Stimulated activated CD4-positive, alpha-beta T cell treated with anti-CD3 and anti-CD28 coated beads, Interleukin-2, amount 100 ng/mL, for 48 hours (primary cell): ENCODE measurements around the gene AIP.
"Not testable (repeated sequence)": the region's sequence is repeated elsewhere in the genome, so short reads cannot be mapped to it uniquely, and the experiment has no call there.

Experiments
- DNase-seq, 2 donors: peaks; one replicate each; pipeline ENCODE4 v3.0.0-alpha.2; 2020

Gene AIP

DNA sequence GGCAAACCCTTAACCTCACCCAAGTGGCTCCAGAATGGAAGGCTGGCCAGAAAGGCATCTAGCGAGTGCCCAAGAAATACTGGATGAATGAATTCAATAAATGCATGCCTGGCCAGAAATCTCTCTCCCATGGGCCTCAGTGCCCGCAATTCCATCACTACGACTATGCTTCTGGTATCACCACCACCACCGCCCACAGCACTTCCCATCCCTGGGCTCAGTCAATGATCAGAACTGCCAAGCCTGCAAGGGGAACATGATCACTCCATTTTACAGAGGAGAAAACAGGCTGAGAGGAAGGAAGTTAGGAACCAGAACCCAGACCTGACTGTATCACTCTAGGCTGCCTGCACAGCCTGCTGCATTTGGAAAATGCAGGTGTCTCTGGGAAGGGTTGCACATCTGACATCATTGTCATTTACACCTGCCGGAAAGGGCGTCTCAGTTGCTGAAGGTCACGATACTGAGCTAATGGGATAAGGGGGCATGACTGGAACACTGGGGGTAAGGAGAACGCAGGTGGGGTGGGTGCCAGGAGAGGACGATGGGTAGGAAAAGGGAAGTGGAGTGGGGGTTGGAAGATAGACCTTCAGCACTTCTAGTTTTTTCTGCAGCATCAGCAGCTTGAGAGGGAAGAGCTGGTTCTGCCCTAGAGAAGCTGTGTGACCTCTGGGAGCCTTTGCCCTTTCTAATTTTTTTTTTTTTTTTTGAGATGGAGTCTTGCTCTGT, 33.5 kb upstream of the AIP start:
- no peak for DNase-seq

DNA sequence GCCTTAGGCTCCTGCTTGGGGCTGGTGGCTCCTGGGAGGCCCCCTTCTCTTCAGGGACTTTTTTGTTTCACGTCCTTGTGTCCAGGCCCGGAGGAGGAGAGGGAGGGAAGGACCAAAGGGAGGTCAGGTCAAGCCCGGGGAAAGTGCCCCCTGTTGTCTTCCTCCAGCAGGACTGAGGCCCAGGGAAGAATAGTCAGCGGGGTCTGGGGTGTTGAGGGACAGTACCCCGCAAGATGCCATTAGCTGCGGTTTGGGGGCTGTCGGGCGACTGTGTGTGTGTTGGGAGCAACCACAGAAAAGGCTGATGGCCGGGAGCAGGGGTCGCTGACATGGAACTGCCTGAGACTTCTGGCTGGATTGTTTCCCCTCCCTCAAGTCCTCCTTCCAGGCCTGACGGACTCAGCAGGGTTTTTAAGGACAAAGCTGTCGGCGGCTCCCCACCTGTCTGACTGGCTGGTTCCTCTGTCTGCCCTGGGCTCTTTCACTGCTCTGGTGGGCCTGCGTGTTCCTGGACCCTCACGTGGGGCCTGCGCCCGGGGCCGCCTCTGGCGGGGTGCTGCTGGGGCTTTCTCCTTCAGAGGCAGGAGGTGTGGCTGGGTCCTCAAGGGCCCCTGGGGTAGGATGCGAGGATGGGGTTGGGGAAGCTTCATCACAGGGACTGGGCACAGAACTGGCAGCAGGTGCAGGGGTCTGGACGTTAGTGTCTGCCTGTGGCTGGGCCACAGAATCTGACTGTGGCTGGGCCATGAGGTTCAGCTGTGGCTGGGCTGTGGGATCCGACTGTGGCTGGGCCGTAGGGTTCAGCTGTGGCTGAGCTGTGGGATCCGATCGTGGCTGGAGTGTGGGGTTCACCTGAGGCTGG, 31.8 kb upstream of the AIP start:
- no peak for DNase-seq

DNA sequence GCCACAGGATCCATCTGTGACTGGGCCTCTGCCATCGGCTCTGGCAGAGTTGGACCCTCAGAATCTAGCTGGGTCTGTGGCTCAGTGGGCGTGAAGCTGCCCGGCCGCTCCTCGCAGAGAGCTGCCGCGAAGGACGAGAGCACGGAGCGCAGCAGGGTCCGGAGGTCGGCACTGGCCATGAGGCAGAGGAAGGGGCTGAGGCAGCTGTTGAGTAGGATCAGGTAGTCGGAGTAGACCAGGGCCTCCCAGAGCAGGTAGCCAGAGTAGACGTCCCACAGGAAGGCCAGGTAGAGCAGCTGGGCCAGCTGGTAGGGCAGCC, 31.2 kb upstream of the AIP start:
- DNase-seq: no peak

DNA sequence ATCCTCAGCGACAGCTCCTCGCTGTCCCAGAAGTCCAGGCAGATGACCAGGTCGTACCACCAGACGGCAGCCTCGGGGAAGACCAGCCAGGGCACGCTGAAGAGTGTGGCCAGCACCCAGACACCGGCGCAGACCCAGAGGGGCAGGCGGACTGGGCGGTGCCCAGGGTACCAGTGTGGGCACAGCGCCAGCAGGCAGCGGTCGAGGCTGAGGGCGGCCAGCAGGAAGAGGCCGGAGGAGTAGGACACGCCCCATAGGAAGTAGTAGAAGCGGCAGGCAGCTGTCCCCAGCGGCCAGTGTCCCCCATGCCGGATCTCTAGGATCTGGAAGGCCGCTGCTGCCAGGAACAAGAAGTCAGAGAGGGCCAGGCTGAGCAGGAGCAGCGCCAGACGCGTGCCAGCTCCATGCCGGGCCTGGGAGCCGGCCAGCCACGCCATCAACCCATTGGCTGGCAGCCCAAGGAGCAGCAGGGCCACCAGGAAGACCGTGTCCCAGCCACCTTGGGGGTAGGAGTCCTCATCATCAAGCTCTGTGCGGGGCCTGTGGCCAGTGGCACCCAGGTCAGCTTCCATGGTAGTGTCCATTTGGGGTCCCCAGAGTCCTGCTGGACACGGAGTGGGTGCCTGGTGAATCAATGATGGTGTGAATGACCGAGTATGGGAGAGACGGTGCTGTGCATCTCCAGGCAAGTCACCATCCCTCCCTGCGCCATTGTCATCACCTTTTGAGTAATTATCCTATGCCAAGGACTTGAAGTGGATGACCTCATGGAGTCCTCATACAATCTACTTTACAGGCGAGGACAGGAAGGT, 30.5 kb upstream of the AIP start, which contains the start of gene GPR152:
GPR152 (minus strand) TSS at position 589 of the 812 bp plus-strand sequence; CDS start at position 584, 5 bp downstream.
- no peak for DNase-seq

DNA sequence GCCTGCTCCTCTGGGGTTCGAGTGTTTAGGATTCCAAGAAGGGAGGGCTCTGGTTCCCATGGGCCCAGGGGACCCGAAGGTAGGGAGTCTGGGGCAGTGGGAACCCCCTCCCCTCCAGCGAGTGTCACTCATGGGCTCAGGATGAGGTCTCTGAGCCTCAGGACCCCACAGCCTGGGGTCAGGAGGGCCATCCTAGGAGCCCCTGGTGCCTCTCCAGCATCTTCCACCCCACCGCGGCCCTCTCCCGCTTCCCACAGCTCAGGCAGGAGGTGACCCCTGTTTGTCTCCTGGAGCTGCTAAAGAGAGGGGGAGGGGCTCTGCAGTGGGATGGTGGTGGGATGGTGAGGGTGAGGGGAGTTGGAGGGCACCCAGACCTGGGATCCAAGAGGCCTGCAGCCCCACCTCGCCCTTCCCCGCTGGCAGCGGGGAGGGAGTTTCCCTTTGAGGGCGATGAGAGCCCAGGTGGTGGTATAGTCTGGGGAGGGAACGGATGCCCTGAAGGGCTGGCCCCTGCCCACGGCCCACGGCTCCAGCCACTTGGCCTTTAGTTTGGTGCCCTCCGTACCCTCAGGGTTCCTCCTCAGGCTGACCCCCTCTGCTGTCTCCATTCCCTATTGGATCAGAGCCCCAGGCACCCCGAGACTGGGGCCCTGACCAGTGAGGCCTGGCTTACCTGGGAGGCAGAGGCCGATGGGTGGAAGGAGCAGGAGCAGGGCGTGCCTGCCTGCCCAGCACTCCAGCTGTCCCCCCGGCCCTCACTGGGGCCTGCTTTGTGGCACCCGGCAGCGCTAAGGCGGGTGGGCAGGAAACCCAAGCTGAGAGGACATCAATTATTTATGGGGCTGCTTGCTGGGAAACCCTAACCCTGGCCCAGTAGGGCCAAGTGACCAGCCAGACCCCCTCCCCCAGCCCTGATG, 28.8 kb upstream of the AIP start:
- no peak for DNase-seq

DNA sequence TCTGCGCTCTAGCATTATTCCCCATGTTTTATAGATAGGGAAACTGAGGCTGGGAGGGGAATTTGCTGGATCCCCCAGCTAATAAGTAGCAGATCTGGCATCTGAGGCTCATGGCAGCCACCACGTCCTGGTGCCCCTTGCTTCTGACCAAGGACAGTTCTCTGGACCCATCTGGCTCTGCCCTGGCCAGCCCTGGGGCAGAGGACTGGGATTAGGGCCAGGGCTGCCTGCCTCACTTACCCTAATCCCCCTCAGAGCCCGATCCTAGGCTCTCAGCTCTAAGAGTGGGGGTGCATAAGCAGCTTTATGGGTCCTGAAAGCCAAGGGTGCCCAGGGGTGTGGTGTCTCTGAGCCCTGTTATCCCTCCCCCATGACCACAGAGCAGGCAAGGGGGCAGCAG, 27.8 kb upstream of the AIP start, which contains the start of gene CABP4:
CABP4 (plus strand) TSS at position 301 of the 400 bp plus-strand sequence; CDS start at position 371, 70 bp downstream.
- DNase-seq: no peak

DNA sequence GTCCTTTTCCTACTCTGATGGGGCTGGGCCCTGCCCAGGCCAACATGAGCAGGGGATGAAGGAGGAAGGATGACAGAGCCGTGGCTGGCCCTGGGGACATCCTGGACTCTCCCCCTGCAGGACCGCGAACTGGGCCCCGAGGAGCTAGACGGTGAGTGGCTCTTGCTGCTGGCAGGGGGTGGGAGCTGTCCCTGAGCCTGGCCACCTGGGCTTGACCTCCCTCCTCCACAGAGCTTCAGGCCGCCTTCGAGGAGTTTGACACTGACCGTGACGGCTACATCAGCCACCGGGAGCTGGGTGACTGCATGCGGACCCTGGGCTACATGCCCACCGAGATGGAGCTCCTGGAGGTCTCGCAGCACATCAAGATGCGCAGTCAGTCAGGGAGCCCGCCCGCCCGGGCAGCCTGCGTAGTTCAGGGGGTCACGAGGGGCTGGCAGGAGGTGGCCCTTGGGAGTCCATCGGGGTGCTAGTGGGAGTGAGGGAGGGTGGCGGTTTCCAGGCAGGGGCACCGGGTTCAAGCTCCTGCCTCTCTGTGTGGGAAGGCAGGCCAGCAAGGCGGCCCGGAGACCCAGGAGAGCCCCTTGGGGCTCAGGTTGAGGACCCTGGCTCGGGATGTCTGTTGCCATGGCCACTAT, 26.6 kb upstream of the AIP start:
- no peak for DNase-seq

DNA sequence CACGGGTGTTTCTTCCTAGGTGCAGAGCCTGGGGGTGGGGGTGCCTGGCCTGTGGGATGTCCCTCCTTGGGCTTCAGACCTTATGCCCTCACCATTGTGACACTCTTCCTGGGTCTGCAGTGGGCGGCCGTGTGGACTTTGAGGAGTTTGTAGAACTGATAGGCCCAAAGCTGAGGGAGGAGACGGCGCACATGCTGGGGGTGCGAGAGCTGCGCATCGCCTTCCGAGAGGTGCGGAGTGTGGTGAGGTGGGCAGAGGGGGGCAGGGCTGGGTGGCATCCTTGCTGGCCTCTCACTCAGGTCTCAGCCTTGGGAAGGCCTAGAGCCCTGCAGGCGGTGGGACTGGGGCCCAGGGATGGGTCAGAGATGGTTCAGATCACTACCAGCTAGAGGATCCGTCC, 25.4 kb upstream of the AIP start:
- DNase-seq: no peak

DNA sequence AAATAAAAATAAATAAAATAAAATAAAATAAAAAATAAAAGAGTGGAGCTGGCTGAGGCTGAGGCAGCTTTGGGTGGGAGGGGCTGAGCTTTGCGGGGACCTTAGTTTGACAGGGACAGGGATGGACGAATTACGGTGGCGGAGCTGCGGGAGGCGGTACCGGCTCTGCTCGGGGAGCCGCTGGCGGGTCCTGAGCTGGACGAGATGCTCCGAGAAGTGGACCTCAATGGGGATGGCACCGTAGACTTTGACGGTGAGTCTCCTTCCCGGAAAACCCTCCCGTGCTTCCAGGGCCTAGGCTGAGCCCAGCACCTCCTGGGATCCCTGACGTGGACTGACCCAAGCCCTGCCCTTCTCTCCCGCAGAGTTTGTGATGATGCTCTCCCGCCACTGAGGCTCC, 24.6 kb upstream of the AIP start:
- DNase-seq: no peak

DNA sequence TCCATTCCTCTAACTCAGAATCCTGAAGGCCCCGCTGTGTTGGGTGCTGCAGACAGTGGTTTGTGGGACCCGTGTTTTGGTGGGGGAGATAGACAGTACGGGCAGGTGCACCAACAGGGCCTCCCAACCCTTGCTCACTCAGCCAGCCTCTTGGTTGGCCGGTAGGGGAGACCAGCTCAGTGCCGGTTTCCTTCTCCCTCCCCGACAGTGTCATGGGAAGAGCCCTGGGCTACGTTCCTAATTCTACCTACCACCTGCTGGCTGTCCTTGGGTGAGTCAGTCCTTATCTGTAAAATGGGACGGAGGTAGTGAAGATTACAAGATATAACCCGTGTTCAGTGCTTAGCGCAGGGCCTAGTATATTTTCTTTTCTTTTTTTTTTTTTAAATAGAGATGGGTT, 19.6 kb upstream of the AIP start:
- DNase-seq: no peak

DNA sequence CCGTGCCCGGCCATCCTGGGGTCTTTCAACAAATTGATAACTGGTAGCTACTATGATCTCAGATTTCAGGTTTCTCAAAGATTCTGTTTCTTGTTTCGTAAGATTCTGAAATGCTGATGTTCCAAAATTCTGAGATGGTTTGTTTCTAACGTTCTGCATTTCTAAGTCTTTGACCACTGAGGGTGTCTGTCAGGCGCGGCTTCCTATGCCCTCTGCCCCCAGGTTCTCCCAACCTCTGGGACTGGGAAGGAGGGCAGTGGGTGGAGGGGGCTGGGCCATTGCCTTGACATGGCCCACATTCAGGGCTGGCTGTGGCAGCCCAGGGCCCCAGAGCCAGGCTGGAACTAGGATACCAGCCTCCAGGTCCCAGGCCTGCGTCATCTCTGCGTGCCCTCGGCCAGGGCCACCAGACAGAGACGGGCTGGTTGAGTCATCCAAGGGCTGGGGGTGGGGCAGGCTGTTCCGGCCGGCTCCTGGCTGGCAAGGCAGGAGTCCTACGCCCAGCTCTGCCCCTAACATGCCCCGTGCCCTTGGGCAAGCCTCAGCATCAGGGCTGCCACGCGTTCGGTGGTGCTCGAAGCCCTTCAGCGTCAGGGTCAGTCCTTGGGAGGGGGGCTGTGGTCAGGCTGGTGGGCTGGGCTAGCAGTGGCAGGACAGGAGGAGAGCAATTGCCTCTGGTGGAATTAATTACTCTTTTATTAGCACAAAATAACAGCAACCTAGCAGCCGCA, 19.0 kb upstream of the AIP start:
- no peak for DNase-seq

DNA sequence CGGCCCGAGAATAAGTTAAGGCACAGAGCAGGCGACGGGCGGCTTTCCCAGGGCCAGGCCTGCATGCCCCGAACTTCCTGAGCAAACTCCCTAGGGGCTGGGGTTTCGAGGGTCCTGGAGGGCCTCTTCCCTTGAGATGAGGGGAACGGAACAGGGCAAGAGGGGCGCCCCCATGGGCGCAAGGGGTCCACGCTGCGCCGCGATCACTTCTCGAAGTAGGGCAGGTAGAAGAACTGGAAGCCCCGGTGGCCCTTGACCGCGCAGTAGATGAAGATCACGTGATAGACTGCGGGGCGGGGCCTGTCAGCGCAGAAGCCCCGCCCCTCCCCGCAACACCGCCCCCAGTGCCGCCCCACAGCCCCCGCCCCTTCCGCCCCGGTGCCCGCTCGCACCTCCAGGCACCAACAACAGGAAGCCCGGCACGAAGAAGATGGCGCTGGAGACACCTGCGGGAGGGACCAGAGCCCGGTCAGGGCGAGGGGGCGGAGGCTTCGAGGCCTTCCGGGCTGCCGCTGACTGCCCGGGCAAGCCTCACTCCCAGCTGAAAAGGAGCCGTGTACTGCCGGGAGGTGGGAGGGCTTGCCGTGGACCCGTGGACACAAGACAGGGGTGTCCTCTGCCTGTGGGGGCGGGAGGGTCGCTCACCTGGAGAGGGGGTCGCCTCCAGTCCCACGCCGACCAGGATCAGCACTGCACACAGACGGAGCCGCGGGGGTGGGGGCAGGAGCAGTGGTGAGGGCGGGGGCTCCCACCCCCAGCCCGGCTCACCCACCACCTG, 18.2 kb upstream of the AIP start:
- DNase-seq: peak; percentile 88 to 92

DNA sequence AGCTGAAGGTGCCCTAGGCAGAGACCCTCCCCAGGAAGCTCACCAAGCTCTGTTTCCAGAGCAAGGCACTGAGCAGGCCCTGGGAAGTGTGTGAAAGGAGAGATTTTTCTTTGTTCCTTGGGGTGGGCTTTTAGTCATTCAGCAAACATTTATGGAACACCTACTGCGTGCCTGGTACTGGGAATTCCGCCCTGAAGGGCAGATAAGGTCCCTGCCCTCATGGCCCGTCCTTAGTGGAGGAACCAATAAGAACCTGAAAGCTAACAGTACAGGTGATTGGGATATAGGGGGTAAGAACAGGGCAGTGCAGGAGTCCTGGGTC, 17.7 kb upstream of the AIP start:
- no peak for DNase-seq

DNA sequence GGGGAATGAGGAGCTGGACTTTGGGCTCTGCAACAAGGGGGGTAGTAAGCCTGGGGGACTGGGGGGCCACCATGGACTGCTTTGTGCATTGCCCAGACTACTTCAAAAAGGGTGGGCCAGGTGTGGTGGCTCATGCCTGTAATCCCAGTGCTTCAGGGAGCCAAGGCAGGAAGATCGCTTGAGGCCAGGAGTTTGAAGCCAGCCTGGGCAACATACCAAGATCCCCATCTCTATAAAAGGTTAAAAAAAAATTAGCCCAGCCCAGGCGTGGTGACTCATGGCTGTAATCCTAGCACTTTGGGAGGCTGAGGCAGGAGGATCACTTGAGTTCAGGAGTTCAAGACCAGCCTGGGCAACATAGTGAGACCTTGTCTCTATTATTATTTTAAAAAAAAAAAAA, 17.3 kb upstream of the AIP start:
- DNase-seq: not testable (repeated sequence)

DNA sequence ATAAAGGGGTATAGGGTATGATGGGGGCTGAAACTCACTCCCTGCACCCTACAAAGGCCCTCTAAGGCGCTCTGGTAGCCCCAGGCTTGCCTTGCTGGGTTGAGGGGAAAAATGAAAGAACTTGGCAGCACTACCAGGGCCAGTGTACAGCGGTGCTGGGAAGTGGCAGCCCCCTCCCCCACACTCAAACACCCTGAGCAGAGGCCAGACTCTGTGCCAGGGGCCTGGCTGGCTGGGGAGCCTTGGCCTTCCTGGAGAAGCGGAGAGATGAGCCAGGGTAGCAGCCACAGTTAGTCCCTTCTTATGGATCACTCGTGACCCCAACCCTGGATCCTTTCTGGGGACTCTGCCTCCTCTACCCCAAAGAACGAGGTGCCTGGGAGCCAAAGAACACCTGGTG, 16.5 kb upstream of the AIP start:
- DNase-seq: no peak

DNA sequence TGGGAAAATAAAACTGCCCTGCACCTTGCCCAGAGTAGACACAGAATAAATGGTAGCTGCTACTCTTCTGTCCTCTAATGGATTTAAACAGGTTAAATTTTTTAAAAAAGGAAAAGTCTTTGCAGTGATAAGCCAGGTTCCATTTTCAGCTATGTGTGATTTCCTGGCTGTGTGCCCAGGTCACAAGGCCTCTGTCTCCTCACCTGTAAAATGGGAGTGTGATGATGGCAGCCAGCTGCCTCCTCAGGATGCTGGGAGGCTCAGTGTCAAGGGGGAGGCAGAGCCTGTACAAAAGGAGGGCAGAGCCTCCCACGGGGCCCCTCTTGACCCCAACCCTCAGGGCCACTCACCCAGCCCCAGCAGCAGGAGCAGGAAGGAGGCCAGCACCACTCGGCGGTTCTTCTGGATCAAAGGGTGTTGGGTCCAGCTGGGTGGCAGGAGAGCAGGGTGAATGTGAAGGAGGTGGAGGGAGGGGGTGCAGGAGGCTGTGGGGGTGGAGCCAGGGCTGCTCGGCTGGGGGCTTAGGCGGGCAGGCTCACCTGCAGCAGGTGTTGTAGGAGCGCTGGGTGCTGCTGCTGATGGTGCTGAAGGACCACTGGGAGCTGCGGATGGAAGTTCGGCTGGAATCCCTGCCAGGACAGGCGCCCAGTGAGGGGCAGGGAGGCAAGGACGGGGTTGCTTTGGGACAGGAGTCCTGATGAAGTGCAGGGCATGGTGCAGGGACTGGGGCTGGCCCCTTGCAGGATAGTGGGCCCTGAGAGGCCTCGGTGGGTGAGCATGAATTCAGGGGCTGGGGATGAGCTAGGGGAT, 15.7 kb upstream of the AIP start:
- DNase-seq: no peak

DNA sequence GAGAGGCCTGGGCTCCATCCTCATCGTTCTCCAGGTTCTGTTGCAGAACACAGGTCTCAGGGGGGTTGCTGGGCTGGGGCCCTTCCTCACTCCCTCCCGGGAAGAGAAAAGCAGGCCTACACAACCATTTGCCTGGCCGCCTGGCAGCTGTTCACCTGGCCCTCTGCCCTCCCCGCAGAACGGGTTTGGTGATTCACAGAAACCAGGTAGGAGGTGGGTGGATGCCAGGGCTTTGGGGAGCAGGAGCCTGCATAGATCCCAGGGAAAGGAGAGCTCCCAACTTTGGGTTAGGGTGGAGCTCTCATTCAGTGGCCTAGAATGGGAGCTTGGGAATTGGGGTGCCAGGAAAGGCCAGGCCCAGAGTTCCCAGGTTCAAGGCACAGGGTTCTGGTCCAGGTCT, 14.8 kb upstream of the AIP start:
- DNase-seq: no peak

DNA sequence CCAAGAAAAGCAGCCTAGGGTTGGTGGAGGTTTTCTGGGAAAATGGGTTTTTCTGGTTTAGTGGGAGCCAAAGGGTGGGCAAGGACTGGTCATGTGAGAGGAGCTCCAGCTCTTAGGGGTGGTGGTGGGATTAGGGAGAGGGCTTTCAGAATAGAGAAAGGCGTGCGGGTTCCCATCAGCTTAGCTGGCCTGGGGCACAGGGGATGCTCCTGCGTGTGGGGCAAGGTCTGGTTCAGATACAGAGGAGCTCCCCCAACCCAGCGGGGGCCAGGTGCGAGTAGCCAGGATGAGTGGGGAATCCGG, 14.4 kb upstream of the AIP start:
- peak in 1 of 2 donors; percentile 22 for DNase-seq

DNA sequence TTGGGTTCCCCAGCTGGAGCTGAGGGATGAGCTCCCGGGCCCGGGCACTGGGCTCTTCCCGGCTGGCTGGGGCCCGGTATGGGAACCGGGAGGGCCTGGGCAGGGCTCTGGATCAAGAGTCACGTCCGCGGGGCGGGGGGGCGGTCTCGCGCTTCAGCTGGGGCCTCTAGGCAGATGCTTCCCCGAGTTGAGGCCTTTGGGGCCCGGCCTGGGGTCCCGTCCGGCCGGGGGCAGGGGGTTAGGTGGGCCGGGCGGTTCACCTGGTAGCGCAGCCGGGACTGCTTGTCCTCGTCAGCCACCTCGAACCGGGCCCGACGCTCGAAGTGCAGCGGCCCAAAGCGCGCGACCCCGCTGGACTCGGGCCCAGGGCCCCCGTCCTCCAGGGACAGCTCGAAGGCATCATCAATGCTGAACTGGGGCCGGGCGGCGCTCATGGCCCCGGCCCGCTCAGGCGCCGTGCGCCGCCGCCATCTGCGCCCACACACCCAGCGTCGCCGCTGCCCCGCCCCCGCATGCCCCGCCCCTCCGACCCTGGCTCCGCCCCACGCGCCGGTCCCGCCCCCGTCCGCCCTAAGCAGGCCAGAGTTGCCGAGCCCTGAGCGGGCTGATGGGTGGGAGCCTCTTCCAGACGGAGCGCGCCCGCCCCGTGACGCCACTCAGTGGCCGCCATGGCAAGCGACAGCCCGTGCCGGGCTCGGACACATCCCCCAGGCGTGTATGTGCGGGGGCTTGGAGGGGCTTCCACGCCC, 13.9 kb upstream of the AIP start, which contains the start of gene TMEM134:
TMEM134 (minus strand) TSS at position 493 of the 749 bp plus-strand sequence; CDS start at position 434, 59 bp downstream.
- DNase-seq: peak; percentile 91 to 97
